ENCODE data around the gene TEFM.

Gene TEFM

DNA sequence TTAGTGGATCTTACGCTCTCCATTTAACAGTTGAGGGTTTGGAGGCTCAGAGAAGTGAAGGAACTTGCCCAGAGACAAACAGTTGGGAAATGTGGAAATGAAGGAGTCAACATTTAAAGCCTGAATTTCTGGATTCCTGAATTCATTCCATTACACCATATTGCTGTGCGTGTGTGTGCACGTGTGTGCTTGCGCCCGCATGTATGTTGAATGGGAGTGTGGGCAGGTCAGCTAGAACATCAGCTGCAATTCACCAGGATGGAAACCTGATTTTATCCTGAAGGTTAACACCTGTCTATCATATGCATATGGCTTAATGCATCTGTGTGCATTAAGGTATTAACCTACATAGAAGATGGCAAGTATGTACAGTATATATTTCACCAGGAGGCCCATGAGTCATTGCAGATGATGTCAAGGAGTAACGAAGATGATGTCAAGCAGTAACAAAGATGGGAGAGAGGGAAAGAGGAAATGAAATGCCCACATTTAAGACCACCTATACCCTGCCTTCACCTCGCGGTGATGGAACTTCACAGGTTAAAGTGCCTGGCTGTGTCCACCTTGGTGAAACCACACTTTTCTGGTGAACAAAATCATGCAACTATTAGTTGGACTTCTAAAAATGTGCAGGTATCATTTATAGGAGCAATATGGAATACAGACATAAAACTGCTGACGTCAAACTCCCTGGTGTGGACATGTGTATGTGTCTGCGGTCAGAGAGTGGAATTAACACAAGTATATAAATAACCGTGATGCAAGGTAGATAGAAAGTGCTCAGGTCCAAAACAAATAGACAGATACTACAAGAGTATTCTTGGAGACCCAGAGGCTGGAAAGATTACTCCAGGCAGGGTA, 14.9 kb upstream of the TEFM start:
- Histone ChIP-seq H3K9ac (ENCODE audit: low read length) (no peak overlapping the region), H3K4me1 (ENCODE audit: control insufficient read depth in 1 of 2, insufficient read depth in 2 of 2, low read length in 2 of 2) (peaks cover 7% of the 10 kb centered on the region in 2 experiments), H4K8ac (ENCODE audit: low read depth, low read length) (no peak overlapping the region), H2AFZ (ENCODE audit: insufficient read depth, low read length, poor library complexity) (no peak overlapping the region), H4K91ac (ENCODE audit: low read depth, low read length) (no peak overlapping the region), H3K27ac (ENCODE audit: low read depth, low read length) (no peak overlapping the region), H3K23ac (ENCODE audit: low read length) (no peak overlapping the region), H3K18ac (ENCODE audit: low read length) (no peak overlapping the region), H3K14ac (ENCODE audit: low read length) (no peak overlapping the region), H3K4ac (ENCODE audit: low read depth, low read length) (no peak overlapping the region), H2BK5ac (ENCODE audit: low read depth, low read length, poor library complexity) (no peak overlapping the region), H2AK5ac (ENCODE audit: low read length) (no peak overlapping the region), H3K9me3 (ENCODE audit: insufficient read depth, low read depth, low read length) (peaks cover 2% of the 10 kb centered on the region), H3K79me2 (ENCODE audit: control insufficient read depth, insufficient read depth, low read length, poor library complexity) (no peaks in the 10 kb centered on the region), H2BK12ac (ENCODE audit: low read length) (no peak overlapping the region), H3K36me3 (ENCODE audit: control insufficient read depth in 1 of 2, insufficient read depth in 2 of 2, low read length in 2 of 2) (no peaks in the 10 kb centered on the region), H2BK120ac (ENCODE audit: insufficient read depth, low read length, poor library complexity) (no peak overlapping the region), H3K4me2 (ENCODE audit: low read length) (peak overlapping the region; percentile 81), H4K12ac (ENCODE audit: low read depth, low read length) (no peak overlapping the region), H3K27me3 (ENCODE audit: insufficient read depth, low read length) (peaks cover 25% of the 10 kb centered on the region), H3K4me3 (ENCODE audit: low read depth, low read length) (no peak overlapping the region), H3K79me1 (ENCODE audit: low read length) (no peaks in the 10 kb centered on the region)
- no CpG with 5 or more reads among the region's 11 CpGs for WGBS (ENCODE audit: extremely low coverage, insufficient coverage, insufficient read length)
- peak; percentile 87 to 99 for DNase-seq

DNA sequence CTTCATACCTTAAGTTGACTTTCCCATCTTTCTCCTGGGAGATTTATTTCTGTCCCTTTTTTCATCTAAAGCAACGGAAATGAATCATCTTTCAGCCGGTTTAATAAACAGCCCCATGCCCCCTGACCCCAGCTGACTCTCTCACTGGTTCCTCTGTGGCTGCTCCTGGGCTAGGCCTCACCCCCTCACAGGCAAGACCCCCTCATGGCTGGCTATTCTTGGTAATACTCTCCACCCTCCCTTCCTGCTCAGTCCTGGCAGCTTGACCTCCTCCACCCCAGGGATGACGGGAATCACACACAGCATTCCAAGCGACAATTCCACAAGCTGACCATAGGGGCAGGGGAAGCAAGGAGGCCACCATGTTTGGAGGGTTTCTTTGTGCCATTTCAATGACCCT, 14.2 kb upstream of the TEFM start:
- H3K18ac ChIP-seq (ENCODE audit: low read length): no peak overlapping the region

DNA sequence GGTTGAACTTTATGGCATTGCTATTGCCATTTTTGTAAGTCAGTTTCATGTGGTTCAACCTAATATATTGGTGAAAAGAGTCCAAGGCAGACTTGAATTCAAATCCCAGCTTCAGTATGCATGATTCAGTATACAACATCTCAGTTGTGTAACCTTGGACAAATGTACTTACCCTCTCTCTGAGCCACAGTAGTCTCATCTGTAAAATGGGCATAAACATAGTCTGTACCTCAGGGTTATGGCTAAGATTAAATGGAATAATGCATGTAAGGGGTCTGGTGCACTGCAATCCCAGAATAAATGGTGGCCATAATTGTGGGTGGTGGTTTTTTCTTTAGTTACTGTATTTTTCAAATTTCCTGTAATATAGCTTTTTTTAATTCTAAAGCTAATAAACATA, 11.0 kb upstream of the TEFM start:
- Histone ChIP-seq H3K23ac (ENCODE audit: low read length) (no peak overlapping the region), H2AFZ (ENCODE audit: insufficient read depth, low read length, poor library complexity) (no peak overlapping the region), H4K91ac (ENCODE audit: low read depth, low read length) (no peak overlapping the region), H3K4me3 (ENCODE audit: low read depth, low read length) (no peak overlapping the region), H4K12ac (ENCODE audit: low read depth, low read length) (no peak overlapping the region), H3K79me2 (ENCODE audit: control insufficient read depth, insufficient read depth, low read length, poor library complexity) (no peaks in the 10 kb centered on the region), H2BK120ac (ENCODE audit: insufficient read depth, low read length, poor library complexity) (no peak overlapping the region), H2BK5ac (ENCODE audit: low read depth, low read length, poor library complexity) (no peak overlapping the region), H4K8ac (ENCODE audit: low read depth, low read length) (no peak overlapping the region), H3K27ac (ENCODE audit: low read depth, low read length) (no peak overlapping the region), H3K36me3 (ENCODE audit: control insufficient read depth in 1 of 2, insufficient read depth in 2 of 2, low read length in 2 of 2) (no peaks in the 10 kb centered on the region), H3K4me1 (ENCODE audit: control insufficient read depth in 1 of 2, insufficient read depth in 2 of 2, low read length in 2 of 2) (peaks cover under 1 to 2% of the 10 kb centered on the region in 2 experiments), H3K18ac (ENCODE audit: low read length) (no peak overlapping the region), H2BK12ac (ENCODE audit: low read length) (no peak overlapping the region), H3K79me1 (ENCODE audit: low read length) (no peaks in the 10 kb centered on the region), H3K9me3 (ENCODE audit: insufficient read depth, low read depth, low read length) (no peaks in the 10 kb centered on the region), H3K4ac (ENCODE audit: low read depth, low read length) (no peak overlapping the region), H3K14ac (ENCODE audit: low read length) (no peak overlapping the region), H3K27me3 (ENCODE audit: insufficient read depth, low read length) (peaks cover 12% of the 10 kb centered on the region), H2AK5ac (ENCODE audit: low read length) (no peak overlapping the region), H3K9ac (ENCODE audit: low read length) (no peak overlapping the region), H3K4me2 (ENCODE audit: low read length) (no peak overlapping the region)
- DNase-seq: no peak

More for the DNA sequence above, 14.2 kb upstream of the TEFM start:
- no CpG with 5 or more reads among the region's 4 CpGs for WGBS (ENCODE audit: extremely low coverage, insufficient coverage, insufficient read length)
- H3K9me3 ChIP-seq (ENCODE audit: insufficient read depth, low read depth, low read length): peaks cover 2% of the 10 kb centered on the region
- H2AFZ ChIP-seq (ENCODE audit: insufficient read depth, low read length, poor library complexity): no peak overlapping the region
- H2BK12ac ChIP-seq (ENCODE audit: low read length): no peak overlapping the region
- H3K4me2 ChIP-seq (ENCODE audit: low read length): no peak overlapping the region
- no peak overlapping the region for H3K14ac ChIP-seq (ENCODE audit: low read length)
- no peak overlapping the region for H4K91ac ChIP-seq (ENCODE audit: low read depth, low read length)
- no peak overlapping the region for H2BK5ac ChIP-seq (ENCODE audit: low read depth, low read length, poor library complexity)
- H3K79me2 ChIP-seq (ENCODE audit: control insufficient read depth, insufficient read depth, low read length, poor library complexity): no peaks in the 10 kb centered on the region
- H3K27me3 ChIP-seq (ENCODE audit: insufficient read depth, low read length): peaks cover 25% of the 10 kb centered on the region
- H3K79me1 ChIP-seq (ENCODE audit: low read length): no peaks in the 10 kb centered on the region
- H4K8ac ChIP-seq (ENCODE audit: low read depth, low read length): no peak overlapping the region
- no peak overlapping the region for H3K4me3 ChIP-seq (ENCODE audit: low read depth, low read length)
- H2BK120ac ChIP-seq (ENCODE audit: insufficient read depth, low read length, poor library complexity): no peak overlapping the region
- peaks cover 7% of the 10 kb centered on the region in 2 experiments for H3K4me1 ChIP-seq (ENCODE audit: control insufficient read depth in 1 of 2, insufficient read depth in 2 of 2, low read length in 2 of 2)
- H3K36me3 ChIP-seq (ENCODE audit: control insufficient read depth in 1 of 2, insufficient read depth in 2 of 2, low read length in 2 of 2): no peaks in the 10 kb centered on the region
- H3K9ac ChIP-seq (ENCODE audit: low read length): no peak overlapping the region
- H3K27ac ChIP-seq (ENCODE audit: low read depth, low read length): no peak overlapping the region
- H2AK5ac ChIP-seq (ENCODE audit: low read length): no peak overlapping the region
- H4K12ac ChIP-seq (ENCODE audit: low read depth, low read length): no peak overlapping the region
- H3K4ac ChIP-seq (ENCODE audit: low read depth, low read length): no peak overlapping the region
- H3K23ac ChIP-seq (ENCODE audit: low read length): no peak overlapping the region
- DNase-seq: no peak

DNA sequence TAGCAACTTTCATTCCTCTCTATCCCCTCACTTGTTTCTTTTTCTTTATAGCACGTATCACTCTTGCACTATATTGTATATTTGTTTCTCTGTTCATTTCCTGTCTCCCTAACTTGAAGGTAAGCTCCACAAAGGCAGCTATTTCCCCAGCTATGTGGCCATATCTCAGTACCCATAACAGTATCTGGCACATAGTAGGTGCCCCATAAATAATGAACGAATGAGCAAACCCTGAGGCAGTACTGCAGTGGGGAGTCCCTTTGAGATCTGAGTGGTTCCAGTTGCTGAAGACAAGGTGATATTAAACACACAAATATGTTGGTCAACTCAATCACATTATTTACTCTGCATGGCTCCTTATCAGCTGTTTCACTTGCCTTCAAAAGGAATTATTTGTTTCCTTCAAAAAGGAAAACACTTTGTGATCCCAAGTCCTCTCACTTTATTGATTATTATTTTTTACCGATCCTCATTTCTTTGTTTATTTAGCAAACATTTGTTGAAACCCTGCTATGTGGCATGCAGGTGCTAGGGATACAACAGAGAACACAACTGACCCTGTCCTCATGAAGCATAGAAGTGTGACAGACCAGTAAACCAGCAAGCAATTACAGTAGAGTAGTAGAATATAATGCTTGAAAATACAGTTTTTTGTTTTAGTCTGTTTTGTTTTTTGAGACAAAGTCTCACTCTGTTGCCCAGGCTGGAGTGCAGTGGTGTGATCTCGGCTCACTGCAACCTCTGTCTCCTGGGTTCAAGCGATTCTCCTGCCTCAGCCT, 10.0 kb upstream of the TEFM start:
- Histone ChIP-seq H2BK12ac (ENCODE audit: low read length) (no peak overlapping the region), H4K12ac (ENCODE audit: low read depth, low read length) (no peak overlapping the region), H2BK5ac (ENCODE audit: low read depth, low read length, poor library complexity) (no peak overlapping the region), H3K79me1 (ENCODE audit: low read length) (no peaks in the 10 kb centered on the region), H3K18ac (ENCODE audit: low read length) (no peak overlapping the region), H3K79me2 (ENCODE audit: control insufficient read depth, insufficient read depth, low read length, poor library complexity) (no peaks in the 10 kb centered on the region), H3K27ac (ENCODE audit: low read depth, low read length) (no peak overlapping the region), H3K9ac (ENCODE audit: low read length) (no peak overlapping the region), H3K27me3 (ENCODE audit: insufficient read depth, low read length) (peaks cover 2% of the 10 kb centered on the region), H3K9me3 (ENCODE audit: insufficient read depth, low read depth, low read length) (no peaks in the 10 kb centered on the region), H3K14ac (ENCODE audit: low read length) (no peak overlapping the region), H4K91ac (ENCODE audit: low read depth, low read length) (no peak overlapping the region), H3K4me3 (ENCODE audit: low read depth, low read length) (no peak overlapping the region), H3K4ac (ENCODE audit: low read depth, low read length) (no peak overlapping the region), H3K36me3 (ENCODE audit: control insufficient read depth in 1 of 2, insufficient read depth in 2 of 2, low read length in 2 of 2) (no peaks in the 10 kb centered on the region), H2AFZ (ENCODE audit: insufficient read depth, low read length, poor library complexity) (no peak overlapping the region), H3K23ac (ENCODE audit: low read length) (no peak overlapping the region), H2BK120ac (ENCODE audit: insufficient read depth, low read length, poor library complexity) (no peak overlapping the region), H2AK5ac (ENCODE audit: low read length) (no peak overlapping the region), H4K8ac (ENCODE audit: low read depth, low read length) (no peak overlapping the region), H3K4me2 (ENCODE audit: low read length) (no peak overlapping the region), H3K4me1 (ENCODE audit: control insufficient read depth in 1 of 2, insufficient read depth in 2 of 2, low read length in 2 of 2) (no peaks in the 10 kb centered on the region)
- no CpG with 5 or more reads among the region's 5 CpGs for WGBS (ENCODE audit: extremely low coverage, insufficient coverage, insufficient read length)
- DNase-seq: no peak

Data from trophoblast cell (in vitro differentiated cells and primary cell).